Measurements from ENCODE around the gene PIR. TPM values are rescaled to one million over a fixed set of nuclear protein-coding genes. Genes with fewer than 3 reads are reported as not detected.

Gene PIR
- total RNA-seq = 81.3 and 90.1 TPM in 2 replicates

GRCh38 chrX:15493118-15493962 is at the start of gene PIR:
Gene PIR, minus strand, starts transcription at chrX:15493333. Its CDS starts 2,076 bp downstream, at chrX:15491257.

DNA sequence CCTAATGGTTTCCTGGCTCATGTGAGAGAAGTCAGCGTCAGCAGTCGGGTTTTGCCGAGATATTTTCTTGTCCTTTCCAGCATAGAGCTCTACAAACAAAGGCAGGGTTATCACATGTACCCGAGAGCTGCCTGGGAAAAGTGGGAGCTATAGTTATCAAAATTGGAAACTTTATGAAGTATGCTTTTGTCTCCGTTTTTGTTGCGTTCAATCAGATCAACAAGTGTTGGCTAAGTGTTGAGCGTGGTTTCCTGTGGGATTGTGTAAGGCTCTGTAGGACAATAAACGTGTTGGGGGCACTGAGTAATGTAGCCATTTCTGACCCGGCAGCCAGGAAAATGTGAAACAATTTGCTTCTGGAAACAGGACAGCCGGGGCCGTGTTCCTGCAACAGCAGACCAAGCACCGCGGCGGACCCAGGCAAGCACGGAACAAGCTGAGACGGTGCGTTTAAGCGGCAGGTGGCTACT is 7.4 kb upstream of the PIR start, which contains the start of gene BMX:
Gene BMX (plus strand): TSS at position 311 of the 470 bp plus-strand sequence. CDS start 7,547 bp downstream, outside the sequence.

GRCh38 chrX:15384304-15384703 is 108.8 kb downstream of the PIR start, which contains the start of gene VEGFD:
Gene VEGFD, minus strand, starts transcription at chrX:15384413. Its CDS starts 467 bp downstream, at chrX:15383946.

GRCh38 chrX:15335135-15336022 is 157.8 kb downstream of the PIR start, which contains the start of gene PIGA:
Gene PIGA, minus strand, starts transcription at chrX:15335523. Its CDS starts 3,593 bp downstream, at chrX:15331930.

Other genes starting within 250 kb of the PIR start
- gene ASB9, start 223.2 kb downstream of the PIR start, total RNA-seq = 4.9 and 28.3 TPM in 2 replicates
- gene ASB11, start 177.7 kb downstream of the PIR start, total RNA-seq = not detected in 2 replicates
- 6.3 and 11.5 TPM in 2 replicates for gene PIGA, start 157.8 kb downstream of the PIR start, total RNA-seq
- 0.16 and 0.44 TPM in 2 replicates for gene VEGFD, start 108.9 kb downstream of the PIR start, total RNA-seq
- 58.3 and 172 TPM in 2 replicates for gene BMX, start 7.5 kb upstream of the PIR start, total RNA-seq
- gene ACE2, start 107.6 kb upstream of the PIR start, total RNA-seq = not detected in 2 replicates
- 0.06 TPM in 1 of 2 replicates, not detected in the other for gene CLTRN, start 171.5 kb upstream of the PIR start, total RNA-seq
- gene CA5B, start 244.9 kb upstream of the PIR start, total RNA-seq = 0.97 and 3.1 TPM in 2 replicates